Measurements from ENCODE around the gene FHIT. TPM values are rescaled to one million over a fixed set of nuclear protein-coding genes. Genes with fewer than 3 reads are reported as not detected.

Gene FHIT
- total RNA-seq, 2 donors from 2014 or later: 6.8 to 12.3 TPM

- H3K4me1 Mint-ChIP-seq: peaks cover 15% of the 10 kb centered on the region
- H3K4me1 ChIP-seq (ENCODE audit: control insufficient read depth, insufficient read depth, low read length): peaks cover 4% of the 10 kb centered on the region
Observed at GRCh38 chr3:61233746-61234145, 17.5 kb downstream of the FHIT start.

GRCh38 chr3:61231693-61232092, 19.6 kb downstream of the FHIT start:
- Histone ChIP-seq H3K36me3 (ENCODE audit: control insufficient read depth, insufficient read depth, low read length) (no peaks in the 10 kb centered on the region), H3K27me3 (ENCODE audit: control insufficient read depth, insufficient read depth, low read length, poor library complexity, severe bottlenecking) (no peaks in the 10 kb centered on the region), H3K4me1 (ENCODE audit: control insufficient read depth, insufficient read depth, low read length) (no peaks in the 10 kb centered on the region), H3K9ac (ENCODE audit: extremely low read depth, low read length, poor library complexity, severe bottlenecking) (no peak overlapping the region), H3K4me3 (ENCODE audit: low read length) (no peak overlapping the region), H3K9me3 (ENCODE audit: control insufficient read depth, low read length) (no peaks in the 10 kb centered on the region), H3K27ac (ENCODE audit: low read depth, low read length) (no peak overlapping the region)
- Mint-ChIP-seq H3K27ac (no peak overlapping the region), H3K4me1 (peaks cover 6% of the 10 kb centered on the region), H3K9me3 (no peaks in the 10 kb centered on the region), H3K27me3 (ENCODE audit: insufficient read depth) (no peaks in the 10 kb centered on the region), H3K4me3 (no peak overlapping the region), H3K36me3 (ENCODE audit: low read depth) (no peaks in the 10 kb centered on the region)
- TF ChIP-seq CTCF (conservative IDR thresholded peaks at IDR 0.05): no peak
- no peak for DNase-seq

More at GRCh38 chr3:61233746-61234145, 17.5 kb downstream of the FHIT start:
- Mint-ChIP-seq H3K27me3 (ENCODE audit: insufficient read depth) (no peaks in the 10 kb centered on the region), H3K36me3 (ENCODE audit: low read depth) (no peaks in the 10 kb centered on the region), H3K9me3 (no peaks in the 10 kb centered on the region), H3K4me3 (no peak overlapping the region), H3K27ac (no peak overlapping the region)
- Histone ChIP-seq H3K9me3 (ENCODE audit: control insufficient read depth, low read length) (no peaks in the 10 kb centered on the region), H3K9ac (ENCODE audit: extremely low read depth, low read length, poor library complexity, severe bottlenecking) (no peak overlapping the region), H3K4me3 (ENCODE audit: low read length) (no peak overlapping the region), H3K36me3 (ENCODE audit: control insufficient read depth, insufficient read depth, low read length) (no peaks in the 10 kb centered on the region), H3K27ac (ENCODE audit: low read depth, low read length) (no peak overlapping the region), H3K27me3 (ENCODE audit: control insufficient read depth, insufficient read depth, low read length, poor library complexity, severe bottlenecking) (no peaks in the 10 kb centered on the region)
- no peak for DNase-seq
- no peak for TF ChIP-seq CTCF (conservative IDR thresholded peaks at IDR 0.05)

- H3K27ac Mint-ChIP-seq: no peak overlapping the region
- no peaks in the 10 kb centered on the region for H3K36me3 ChIP-seq (ENCODE audit: control insufficient read depth, insufficient read depth, low read length)
- WGBS, 2 experiments (ENCODE audit: insufficient coverage in 1 of 2, insufficient read length in 1 of 2): 93% methylated on average over 2 of the region's 2 CpGs; no CpG with 5 or more reads in 1 of the 2 experiments
- no peak overlapping the region for H3K9ac ChIP-seq (ENCODE audit: extremely low read depth, low read length, poor library complexity, severe bottlenecking)
- no peak for DNase-seq
- TF ChIP-seq CTCF (conservative IDR thresholded peaks at IDR 0.05): no peak
- no peaks in the 10 kb centered on the region for H3K27me3 Mint-ChIP-seq (ENCODE audit: insufficient read depth)
- H3K27me3 ChIP-seq (ENCODE audit: control insufficient read depth, insufficient read depth, low read length, poor library complexity, severe bottlenecking): no peaks in the 10 kb centered on the region
- no peak overlapping the region for H3K27ac ChIP-seq (ENCODE audit: low read depth, low read length)
- H3K4me3 ChIP-seq (ENCODE audit: low read length): no peak overlapping the region
- peaks cover 3% of the 10 kb centered on the region for H3K4me1 ChIP-seq (ENCODE audit: control insufficient read depth, insufficient read depth, low read length)
- no peaks in the 10 kb centered on the region for H3K9me3 Mint-ChIP-seq
- no peaks in the 10 kb centered on the region for H3K9me3 ChIP-seq (ENCODE audit: control insufficient read depth, low read length)
- H3K36me3 Mint-ChIP-seq (ENCODE audit: low read depth): no peaks in the 10 kb centered on the region
- H3K4me1 Mint-ChIP-seq: peaks cover 18% of the 10 kb centered on the region
- H3K4me3 Mint-ChIP-seq: no peak overlapping the region
Observed at GRCh38 chr3:61227799-61228198, 23.5 kb downstream of the FHIT start.
